WERI-Rb-1 (cell line): Measurements from ENCODE around the gene SPEF1.

Experiments used
- DNase-seq: peaks from one replicate; pipeline ENCODE4 v3.0.0-alpha.2; 2020
- H3K27ac ChIP-seq: fragments of 250-450 bp; sonication (Bioruptor Pico); 2 replicates; pipeline ENCODE4 v1.5.1; 2020; ENCODE audit warnings: mild to moderate bottlenecking, moderate library complexity
- H3K27me3 ChIP-seq: fragments of 250-450 bp; sonication (Bioruptor Pico); 2 replicates; pipeline ENCODE4 v1.5.1; 2021; ENCODE audit warnings: mild to moderate bottlenecking, low read depth, moderate library complexity; ENCODE audit not compliant: insufficient read depth, severe bottlenecking
- H3K36me3 ChIP-seq: fragments of 250-450 bp; sonication (Bioruptor Pico); 2 replicates; pipeline ENCODE4 v1.5.1; 2020; ENCODE audit warnings: mild to moderate bottlenecking, moderate library complexity
- H3K4me3 ChIP-seq: 2 replicates; pipeline ENCODE4 v1.5.1; 2011; ENCODE audit warnings: low read depth, mild to moderate bottlenecking, control low read depth, low read length
- H3K9me3 ChIP-seq: fragments of 250-450 bp; sonication (Bioruptor Pico); 2 replicates; pipeline ENCODE4 v1.5.1; 2021; ENCODE audit warnings: mild to moderate bottlenecking, moderate library complexity; ENCODE audit not compliant: severe bottlenecking
- CTCF ChIP-seq: IDR thresholded peaks from 2 replicates; pipeline ENCODE4 v1.5.1; 2011; ENCODE audit warnings: low read depth, mild to moderate bottlenecking, control low read depth, inconsistent platforms, low read length

Gene SPEF1

GRCh38 chr20:3744037-3744436 lies 37.2 kb downstream of the SPEF1 start:
- no peak for DNase-seq
- H3K27ac ChIP-seq: no peak overlapping the region

DNA sequence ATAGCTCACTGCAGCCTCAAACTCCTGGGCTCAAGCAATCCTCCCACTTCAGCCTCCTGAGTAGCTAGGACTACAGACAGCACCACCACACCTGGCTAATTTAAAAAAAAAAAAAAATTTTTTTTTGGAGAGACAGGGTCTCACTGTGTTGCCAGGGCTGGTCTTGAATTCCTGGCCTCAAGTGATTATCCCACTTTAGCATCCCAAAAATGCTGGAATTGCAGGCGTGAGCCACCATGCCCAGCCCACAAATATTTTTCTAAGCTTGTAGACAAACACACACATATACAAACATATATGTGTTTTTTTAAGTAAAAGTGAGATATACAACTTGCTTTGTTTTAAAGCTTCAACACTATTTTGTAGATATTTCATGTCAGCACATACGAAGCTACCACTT lies 38.0 kb downstream of the SPEF1 start:
- no peak for DNase-seq
- H3K27me3 ChIP-seq: no peaks in the 10 kb centered on the region
- no peak for TF ChIP-seq CTCF
- H3K9me3 ChIP-seq: no peaks in the 10 kb centered on the region
- no peak overlapping the region for H3K4me3 ChIP-seq
- H3K36me3 ChIP-seq: no peaks in the 10 kb centered on the region
- H3K27ac ChIP-seq: no peak overlapping the region

More at GRCh38 chr20:3744037-3744436, 37.2 kb downstream of the SPEF1 start:
- Histone ChIP-seq H3K36me3 (no peaks in the 10 kb centered on the region), H3K27me3 (no peaks in the 10 kb centered on the region), H3K9me3 (no peaks in the 10 kb centered on the region), H3K4me3 (no peak overlapping the region)
- no peak for TF ChIP-seq CTCF

- no peaks in the 10 kb centered on the region for H3K36me3 ChIP-seq
- H3K4me3 ChIP-seq: no peak overlapping the region
- no peaks in the 10 kb centered on the region for H3K27me3 ChIP-seq
- TF ChIP-seq CTCF: no peak
- no peaks in the 10 kb centered on the region for H3K9me3 ChIP-seq
- H3K27ac ChIP-seq: no peak overlapping the region
- no peak for DNase-seq
These were observed 39.3 kb downstream of the SPEF1 start for GRCh38 chr20:3741836-3742458.

- H3K4me3 ChIP-seq: no peak overlapping the region
- no peaks in the 10 kb centered on the region for H3K27me3 ChIP-seq
- no peak overlapping the region for H3K27ac ChIP-seq
- H3K9me3 ChIP-seq: no peaks in the 10 kb centered on the region
- no peak for DNase-seq
- TF ChIP-seq CTCF: no peak
- H3K36me3 ChIP-seq: no peaks in the 10 kb centered on the region
These were observed 40.5 kb downstream of the SPEF1 start for GRCh38 chr20:3740615-3741301.

GRCh38 chr20:3739926-3740451 lies 41.3 kb downstream of the SPEF1 start:
- TF ChIP-seq CTCF: no peak
- DNase-seq: no peak
- Histone ChIP-seq H3K36me3 (no peaks in the 10 kb centered on the region), H3K27ac (no peak overlapping the region), H3K4me3 (no peak overlapping the region), H3K9me3 (no peaks in the 10 kb centered on the region), H3K27me3 (no peaks in the 10 kb centered on the region)
